Peyer's patch (tissue), 4 donors: Measurements from ENCODE around the gene KCNF1.

ENCODE experiments used
- POLR2A ChIP-seq, 2 donors: fragments of 450-650 bp; IDR thresholded peaks; one replicate each; pipeline ENCODE4 v1.5.1; 2017; ENCODE audit warnings: antibody characterized with exemption in 2 of 2, mild to moderate bottlenecking in 2 of 2, moderate library complexity in 2 of 2
- TF ChIP-seq, protein P1 (sequence below), 6 experiments: fragments of 450-650 bp in 4 of 6; fragments of 200-600 bp in 2 of 6; sonication (generic) in 1 of 6; IDR thresholded peaks; one replicate each; pipeline ENCODE4 v1.5.1; 2017 to 2019; ENCODE audit warnings: antibody characterized with exemption in 6 of 6, mild to moderate bottlenecking in 3 of 6, moderate library complexity in 1 of 6

GRCh38 chr2:10962004-10962403 lies 50.3 kb downstream of the KCNF1 start:
- TF ChIP-seq, protein P1, sequence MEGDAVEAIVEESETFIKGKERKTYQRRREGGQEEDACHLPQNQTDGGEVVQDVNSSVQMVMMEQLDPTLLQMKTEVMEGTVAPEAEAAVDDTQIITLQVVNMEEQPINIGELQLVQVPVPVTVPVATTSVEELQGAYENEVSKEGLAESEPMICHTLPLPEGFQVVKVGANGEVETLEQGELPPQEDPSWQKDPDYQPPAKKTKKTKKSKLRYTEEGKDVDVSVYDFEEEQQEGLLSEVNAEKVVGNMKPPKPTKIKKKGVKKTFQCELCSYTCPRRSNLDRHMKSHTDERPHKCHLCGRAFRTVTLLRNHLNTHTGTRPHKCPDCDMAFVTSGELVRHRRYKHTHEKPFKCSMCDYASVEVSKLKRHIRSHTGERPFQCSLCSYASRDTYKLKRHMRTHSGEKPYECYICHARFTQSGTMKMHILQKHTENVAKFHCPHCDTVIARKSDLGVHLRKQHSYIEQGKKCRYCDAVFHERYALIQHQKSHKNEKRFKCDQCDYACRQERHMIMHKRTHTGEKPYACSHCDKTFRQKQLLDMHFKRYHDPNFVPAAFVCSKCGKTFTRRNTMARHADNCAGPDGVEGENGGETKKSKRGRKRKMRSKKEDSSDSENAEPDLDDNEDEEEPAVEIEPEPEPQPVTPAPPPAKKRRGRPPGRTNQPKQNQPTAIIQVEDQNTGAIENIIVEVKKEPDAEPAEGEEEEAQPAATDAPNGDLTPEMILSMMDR (IDR thresholded peaks at IDR 0.05) = no peak
- TF ChIP-seq POLR2A (IDR thresholded peaks at IDR 0.05) = no peak
